Stimulated activated CD4-positive, alpha-beta T cell treated with anti-CD3 and anti-CD28 coated beads, Interleukin-1b, Interleukin-23, amount 100 ng/mL, for 1 hour (primary cell): Measurements from ENCODE around the gene SARS1.
A peak's percentile ranks its signal among the peaks of the same experiment; 100 is the strongest.

Experiments used
- DNase-seq, 2 donors: peaks; one replicate each; pipeline ENCODE4 v3.0.0-alpha.2; 2020; ENCODE audit warnings: low read depth in 2 of 2

SARS1 gene

GRCh38 chr1:109261578-109261977, 47.9 kb downstream of the SARS1 start:
- no peak for DNase-seq

DNA sequence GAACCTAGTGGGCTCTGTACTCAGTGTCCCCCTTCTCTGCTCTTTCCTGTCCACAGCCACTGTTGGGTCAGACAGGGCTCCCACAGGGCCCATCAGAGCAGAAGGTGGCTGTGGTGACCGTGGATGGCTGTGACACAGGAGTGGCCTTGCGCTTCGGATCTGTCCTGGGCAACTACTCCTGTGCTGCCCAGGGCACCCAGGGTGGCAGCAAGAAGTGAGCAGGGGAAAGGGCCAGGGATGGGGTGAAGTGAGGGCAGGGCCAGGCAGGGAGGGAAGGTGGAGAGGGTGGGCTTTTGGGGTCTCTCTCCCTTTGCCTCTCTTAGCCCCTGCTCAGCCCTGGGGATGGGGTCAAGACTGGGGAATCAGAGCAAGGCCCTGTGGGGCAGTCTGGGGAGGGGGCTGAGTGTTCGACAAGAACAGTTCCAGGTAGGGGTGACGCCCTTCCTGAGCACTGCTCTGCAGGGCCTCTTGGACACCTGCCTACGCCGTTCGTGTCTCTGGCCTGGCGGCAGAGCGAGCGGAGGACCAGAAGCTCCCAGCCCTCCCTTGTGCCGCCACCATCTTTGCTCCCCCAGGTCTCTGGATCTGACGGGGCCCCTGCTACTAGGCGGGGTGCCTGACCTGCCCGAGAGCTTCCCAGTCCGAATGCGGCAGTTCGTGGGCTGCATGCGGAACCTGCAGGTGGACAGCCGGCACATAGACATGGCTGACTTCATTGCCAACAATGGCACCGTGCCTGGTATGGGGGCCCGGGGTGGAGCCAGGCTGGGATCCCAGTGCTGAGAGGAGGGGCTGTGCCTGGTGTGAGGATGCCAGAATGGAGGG, 48.7 kb downstream of the SARS1 start:
- DNase-seq: no peak

- DNase-seq: no peak
Measured at GRCh38 chr1:109263234-109263596, 49.5 kb downstream of the SARS1 start.

- peak; percentile 42 to 77 for DNase-seq
Measured at GRCh38 chr1:109263597-109264378, 50.1 kb downstream of the SARS1 start.

DNA sequence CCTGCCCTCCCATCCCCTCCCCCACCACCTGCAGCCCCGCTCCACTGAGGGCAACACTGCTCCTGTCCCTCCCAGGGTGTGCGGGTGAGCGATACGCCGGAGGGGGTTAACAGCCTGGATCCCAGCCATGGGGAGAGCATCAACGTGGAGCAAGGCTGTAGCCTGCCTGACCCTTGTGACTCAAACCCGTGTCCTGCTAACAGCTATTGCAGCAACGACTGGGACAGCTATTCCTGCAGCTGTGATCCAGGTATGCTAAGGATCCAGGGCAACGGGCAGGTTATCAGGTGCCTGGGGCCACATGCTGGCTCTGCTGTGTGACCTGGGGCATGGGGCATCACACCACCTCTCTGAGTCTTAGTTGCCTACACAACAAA, 50.6 kb downstream of the SARS1 start:
- DNase-seq: no peak

- DNase-seq: no peak
Measured at GRCh38 chr1:109265016-109265415, 51.3 kb downstream of the SARS1 start.

GRCh38 chr1:109265741-109266330, 52.1 kb downstream of the SARS1 start:
- no peak for DNase-seq

DNA sequence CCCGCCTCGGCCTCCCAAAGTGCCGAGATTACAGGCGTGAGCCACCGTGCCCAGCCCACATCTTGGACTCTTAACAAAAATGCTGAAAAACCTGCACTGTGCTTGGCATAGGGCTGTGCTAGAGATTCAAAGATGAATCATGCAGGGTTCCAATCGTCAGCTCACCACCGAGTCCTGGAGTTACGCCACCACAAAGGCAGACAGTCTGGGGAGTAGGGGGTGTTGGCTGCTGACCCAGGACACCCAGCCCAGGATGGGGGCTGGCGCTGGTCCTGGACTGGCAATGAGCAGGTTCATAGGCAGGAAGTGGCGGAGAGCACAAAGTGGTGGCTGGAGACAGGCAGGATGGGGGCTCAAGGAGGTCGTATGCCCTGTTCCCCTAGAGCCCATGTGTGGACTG, 53.2 kb downstream of the SARS1 start:
- DNase-seq: no peak

DNA sequence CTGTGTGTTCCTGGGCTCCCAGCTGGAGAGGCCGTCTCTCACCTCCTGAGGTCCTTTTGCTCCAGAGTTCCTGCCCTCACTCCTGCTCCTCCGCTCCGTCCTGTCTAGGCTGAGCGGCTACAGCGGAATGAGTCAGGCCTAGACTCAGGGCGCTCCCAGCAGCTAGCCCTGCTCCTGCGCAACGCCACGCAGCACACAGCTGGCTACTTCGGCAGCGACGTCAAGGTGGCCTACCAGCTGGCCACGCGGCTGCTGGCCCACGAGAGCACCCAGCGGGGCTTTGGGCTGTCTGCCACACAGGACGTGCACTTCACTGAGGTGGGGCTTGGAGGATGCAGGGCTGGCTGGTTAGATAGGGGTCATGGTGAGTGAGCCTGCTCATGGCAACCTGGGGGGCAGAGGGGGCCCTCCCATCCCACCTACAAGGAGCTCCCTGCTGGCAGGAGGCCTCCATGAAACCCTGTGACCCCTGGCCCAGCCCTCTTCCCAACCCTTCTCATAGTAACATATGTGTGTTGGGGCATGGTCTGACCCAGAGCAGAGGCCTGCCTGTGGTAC, 54.1 kb downstream of the SARS1 start:
- no peak for DNase-seq

- DNase-seq: no peak
Measured at GRCh38 chr1:109268431-109269211, 54.9 kb downstream of the SARS1 start.

DNA sequence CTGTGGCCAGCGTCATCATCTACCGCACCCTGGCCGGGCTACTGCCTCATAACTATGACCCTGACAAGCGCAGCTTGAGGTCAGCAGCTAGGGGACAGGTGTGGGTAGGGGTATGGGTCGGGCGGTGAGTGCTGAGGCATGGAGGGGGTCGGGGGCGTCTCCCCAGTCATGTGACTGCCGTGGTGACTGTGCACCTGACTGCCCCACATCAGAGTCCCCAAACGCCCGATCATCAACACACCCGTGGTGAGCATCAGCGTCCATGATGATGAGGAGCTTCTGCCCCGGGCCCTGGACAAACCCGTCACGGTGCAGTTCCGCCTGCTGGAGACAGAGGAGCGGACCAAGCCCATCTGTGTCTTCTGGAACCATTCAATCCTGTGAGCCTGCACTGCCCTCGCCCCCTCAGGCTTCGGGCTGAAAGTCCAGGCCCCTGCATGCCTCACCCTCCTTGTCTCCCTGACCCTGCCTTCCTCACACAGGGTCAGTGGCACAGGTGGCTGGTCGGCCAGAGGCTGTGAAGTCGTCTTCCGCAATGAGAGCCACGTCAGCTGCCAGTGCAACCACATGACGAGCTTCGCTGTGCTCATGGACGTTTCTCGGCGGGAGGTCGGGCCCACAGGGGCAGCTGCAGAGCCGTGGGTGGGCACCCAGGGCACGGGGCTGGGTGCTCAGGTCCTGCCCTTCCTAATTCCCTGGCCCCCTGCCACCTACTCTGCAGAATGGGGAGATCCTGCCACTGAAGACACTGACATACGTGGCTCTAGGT, 55.7 kb downstream of the SARS1 start:
- no peak for DNase-seq

- no peak for DNase-seq
Measured at GRCh38 chr1:109269981-109270622, 56.4 kb downstream of the SARS1 start.

GRCh38 chr1:109270623-109271317, 57.1 kb downstream of the SARS1 start:
- no peak for DNase-seq

DNA sequence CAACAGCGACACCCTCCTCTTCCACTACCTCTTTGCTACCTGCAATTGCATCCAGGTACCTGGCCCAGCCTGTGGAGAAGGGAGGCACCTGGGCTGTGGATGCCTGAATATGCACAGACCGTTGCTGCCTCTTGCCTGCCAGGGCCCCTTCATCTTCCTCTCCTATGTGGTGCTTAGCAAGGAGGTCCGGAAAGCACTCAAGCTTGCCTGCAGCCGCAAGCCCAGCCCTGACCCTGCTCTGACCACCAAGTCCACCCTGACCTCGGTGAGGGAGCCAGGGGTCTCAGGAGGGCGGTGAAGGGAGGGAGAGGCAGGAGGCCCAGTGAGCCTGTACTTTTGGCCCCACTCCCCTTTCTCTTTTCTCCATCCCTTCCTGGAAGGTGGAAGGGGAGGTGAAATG, 57.7 kb downstream of the SARS1 start:
- no peak for DNase-seq

DNA sequence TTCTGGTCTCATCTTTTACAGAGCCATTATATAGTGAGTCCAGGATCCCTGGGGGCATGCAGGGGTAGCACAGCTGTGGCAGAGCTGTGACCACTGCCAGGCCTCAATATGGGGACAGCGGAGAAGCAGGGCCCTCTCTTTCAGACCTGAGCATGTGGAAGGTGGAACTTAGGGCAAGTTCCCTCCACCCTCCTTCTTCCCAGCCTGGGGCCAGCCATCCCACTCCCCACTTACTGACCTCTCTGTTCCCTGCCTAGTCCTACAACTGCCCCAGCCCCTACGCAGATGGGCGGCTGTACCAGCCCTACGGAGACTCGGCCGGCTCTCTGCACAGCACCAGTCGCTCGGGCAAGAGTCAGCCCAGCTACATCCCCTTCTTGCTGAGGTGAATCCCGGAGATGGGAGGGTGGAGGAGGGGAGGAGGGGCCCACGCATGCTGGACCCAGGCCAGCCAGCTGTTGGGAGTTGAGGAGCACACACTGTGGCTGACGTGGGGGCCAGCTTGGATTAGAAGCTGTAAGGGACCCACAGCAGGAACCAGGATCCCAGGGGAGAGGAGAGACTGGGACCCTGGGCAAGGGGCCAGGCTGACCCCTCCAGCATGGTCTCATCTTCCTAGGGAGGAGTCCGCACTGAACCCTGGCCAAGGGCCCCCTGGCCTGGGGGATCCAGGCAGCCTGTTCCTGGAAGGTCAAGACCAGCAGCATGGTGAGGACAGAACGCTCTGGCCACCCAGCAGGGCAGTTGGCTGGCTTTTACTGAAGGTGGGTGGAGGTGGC, 58.5 kb downstream of the SARS1 start:
- DNase-seq: no peak

GRCh38 chr1:109272831-109273547, 59.3 kb downstream of the SARS1 start:
- DNase-seq: no peak

DNA sequence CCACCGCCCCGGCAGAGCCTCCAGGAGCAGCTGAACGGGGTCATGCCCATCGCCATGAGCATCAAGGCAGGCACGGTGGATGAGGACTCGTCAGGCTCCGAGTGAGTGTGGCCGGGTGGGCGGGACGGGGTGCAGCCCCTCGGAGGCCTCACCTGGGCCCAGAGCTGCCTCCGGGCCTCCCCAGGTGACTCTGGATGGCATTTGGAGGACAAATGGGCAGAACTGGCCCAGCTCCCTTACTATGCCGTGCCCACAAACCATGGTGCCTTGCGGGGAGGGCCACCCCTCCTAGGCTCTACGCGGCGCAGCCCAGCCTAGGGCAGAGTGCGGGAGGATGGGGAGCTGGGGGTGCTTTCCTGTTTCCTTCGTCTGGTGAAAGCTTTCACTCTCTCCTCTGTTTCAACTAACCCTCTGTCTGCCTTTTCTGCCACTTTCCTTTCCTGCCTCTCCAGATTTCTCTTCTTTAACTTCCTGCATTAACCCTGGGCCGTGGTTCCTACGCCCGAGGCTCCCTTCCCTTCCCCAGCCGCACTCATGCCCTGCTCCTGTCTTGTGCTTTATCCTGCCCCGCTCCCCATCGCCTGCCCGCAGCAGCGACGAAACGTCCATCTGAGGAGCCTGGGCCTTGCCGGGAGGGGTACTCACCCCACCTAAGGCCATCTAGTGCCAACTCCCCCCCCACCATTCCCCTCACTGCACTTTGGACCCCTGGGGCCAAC, 60.0 kb downstream of the SARS1 start:
- no peak for DNase-seq
